ENCODE results near the gene DEPP1. TPM values are rescaled to one million over a fixed set of nuclear protein-coding genes. Genes with fewer than 3 reads are reported as not detected.

Gene DEPP1
- total RNA-seq, 1 experiment from 2014 or later = 1.6 TPM

GRCh38 chr10:45003432-45004000 lies 24.9 kb upstream of the DEPP1 start:
- DNase-seq (ENCODE audit: low spot score) (no peak), ATAC-seq (no peak)
- H3K27ac Mint-ChIP-seq = no peak overlapping the region
- H3K36me3 Mint-ChIP-seq = peaks cover 32% of the 10 kb centered on the region
- H3K4me3 Mint-ChIP-seq = no peak overlapping the region
- H3K27me3 Mint-ChIP-seq (ENCODE audit: low read depth) = peaks cover 14% of the 10 kb centered on the region
- H3K9me3 Mint-ChIP-seq = peaks cover 9% of the 10 kb centered on the region
- peaks cover 31% of the 10 kb centered on the region for H3K4me1 Mint-ChIP-seq
- POLR2A ChIA-PET = no interaction called here
- CTCF ChIA-PET = interaction anchor here (0.6 to 1.0 kb wide), 3 partner anchors 18 to 71 kb away, joined by 3 to 6 read pairs (median 5); no protein-coding TSS in a partner anchor
- TF ChIP-seq, protein P1, sequence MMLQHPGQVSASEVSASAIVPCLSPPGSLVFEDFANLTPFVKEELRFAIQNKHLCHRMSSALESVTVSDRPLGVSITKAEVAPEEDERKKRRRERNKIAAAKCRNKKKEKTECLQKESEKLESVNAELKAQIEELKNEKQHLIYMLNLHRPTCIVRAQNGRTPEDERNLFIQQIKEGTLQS (CRISPR knock-in tag; conservative IDR thresholded peaks at IDR 0.05) = no peak
- TF ChIP-seq SP1 (CRISPR knock-in tag; conservative IDR thresholded peaks at IDR 0.05) (no peak), TEAD1 (CRISPR knock-in tag; IDR thresholded peaks at IDR 0.05) (no peak), TP53 (CRISPR knock-in tag; IDR thresholded peaks at IDR 0.05) (no peak), ZNF138 (CRISPR knock-in tag; conservative IDR thresholded peaks at IDR 0.05) (no peak), HMGA2 (CRISPR knock-in tag; IDR thresholded peaks at IDR 0.05) (no peak), RORB (CRISPR knock-in tag; IDR thresholded peaks at IDR 0.05) (no peak)

GRCh38 chr10:45001381-45002148 lies 23.0 kb upstream of the DEPP1 start:
- Mint-ChIP-seq H3K4me3 (peak overlapping the region; percentile 79), H3K27me3 (ENCODE audit: low read depth) (peaks cover 14% of the 10 kb centered on the region), H3K9me3 (peaks cover 9% of the 10 kb centered on the region), H3K27ac (no peak overlapping the region), H3K36me3 (peaks cover 32% of the 10 kb centered on the region), H3K4me1 (peaks cover 38% of the 10 kb centered on the region)
- CTCF ChIA-PET = interaction anchor here (1.0 to 2.1 kb wide), 4 partner anchors 26 to 76 kb away, joined by 4 to 10 read pairs (median 4); no protein-coding TSS in a partner anchor
- ATAC-seq = peak; percentile 60
- TF ChIP-seq, protein P1 (CRISPR knock-in tag; conservative IDR thresholded peaks at IDR 0.05) = no peak
- no peak for TF ChIP-seq EMX1 (CRISPR knock-in tag; IDR thresholded peaks at IDR 0.05)
- POLR2A ChIA-PET = no interaction called here
- no peak for DNase-seq (ENCODE audit: low spot score)

GRCh38 chr10:45000752-45001380 lies 22.3 kb upstream of the DEPP1 start, which contains the start of gene ZNF22:
ZNF22 (plus strand) TSS chr10:45000923; CDS start chr10:45003369, 2,446 bp downstream.
- CTCF ChIA-PET = interaction anchor here (1.0 to 2.1 kb wide), 5 partner anchors 10 to 76 kb away, joined by 4 to 11 read pairs (median 5); no protein-coding TSS in a partner anchor
- Mint-ChIP-seq H3K27ac (peak within 1 kb of the TSS; percentile 70), H3K4me1 (peaks cover 38% of the 10 kb centered on the region), H3K27me3 (ENCODE audit: low read depth) (peaks cover 14% of the 10 kb centered on the region), H3K9me3 (peaks cover 9% of the 10 kb centered on the region), H3K4me3 (peak within 1 kb of the TSS; percentile 79), H3K36me3 (peaks cover 32% of the 10 kb centered on the region)
- DNase-seq (ENCODE audit: low spot score) = peak; percentile 70
- POLR2A ChIA-PET = no interaction called here
- peak; percentile 86 for ATAC-seq
- TF ChIP-seq TP53 (CRISPR knock-in tag; IDR thresholded peaks at IDR 0.05) (peak; percentile 92), PREB (CRISPR knock-in tag; IDR thresholded peaks at IDR 0.05; ENCODE audit: borderline replicate concordance) (no peak), ZNF425 (CRISPR knock-in tag; conservative IDR thresholded peaks at IDR 0.05) (no peak), HMGA2 (CRISPR knock-in tag; IDR thresholded peaks at IDR 0.05) (no peak), SMAD4 (CRISPR knock-in tag; IDR thresholded peaks at IDR 0.05) (peak; percentile 20; the same call in 1 of the 2 replicates), FOXJ3 (CRISPR knock-in tag; IDR thresholded peaks at IDR 0.05; ENCODE audit: borderline replicate concordance) (no peak), ZNF263 (CRISPR knock-in tag; IDR thresholded peaks at IDR 0.05; ENCODE audit: low read depth) (peak; percentile 58; the same call in 1 of the 2 replicates), ETV6 (CRISPR knock-in tag; IDR thresholded peaks at IDR 0.05) (peak; percentile 25; the same call in 1 of the 2 replicates), RELA (CRISPR knock-in tag; IDR thresholded peaks at IDR 0.05; ENCODE audit: borderline replicate concordance) (0 out of 2 replicates have a peak, but pooled peaks have one; percentile 59)
- TF ChIP-seq, protein P2, sequence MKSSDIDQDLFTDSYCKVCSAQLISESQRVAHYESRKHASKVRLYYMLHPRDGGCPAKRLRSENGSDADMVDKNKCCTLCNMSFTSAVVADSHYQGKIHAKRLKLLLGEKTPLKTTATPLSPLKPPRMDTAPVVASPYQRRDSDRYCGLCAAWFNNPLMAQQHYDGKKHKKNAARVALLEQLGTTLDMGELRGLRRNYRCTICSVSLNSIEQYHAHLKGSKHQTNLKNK (CRISPR knock-in tag; IDR thresholded peaks at IDR 0.05) = no peak
- TF ChIP-seq, protein P1 (CRISPR knock-in tag; conservative IDR thresholded peaks at IDR 0.05) = no peak
- TF ChIP-seq, protein P3, sequence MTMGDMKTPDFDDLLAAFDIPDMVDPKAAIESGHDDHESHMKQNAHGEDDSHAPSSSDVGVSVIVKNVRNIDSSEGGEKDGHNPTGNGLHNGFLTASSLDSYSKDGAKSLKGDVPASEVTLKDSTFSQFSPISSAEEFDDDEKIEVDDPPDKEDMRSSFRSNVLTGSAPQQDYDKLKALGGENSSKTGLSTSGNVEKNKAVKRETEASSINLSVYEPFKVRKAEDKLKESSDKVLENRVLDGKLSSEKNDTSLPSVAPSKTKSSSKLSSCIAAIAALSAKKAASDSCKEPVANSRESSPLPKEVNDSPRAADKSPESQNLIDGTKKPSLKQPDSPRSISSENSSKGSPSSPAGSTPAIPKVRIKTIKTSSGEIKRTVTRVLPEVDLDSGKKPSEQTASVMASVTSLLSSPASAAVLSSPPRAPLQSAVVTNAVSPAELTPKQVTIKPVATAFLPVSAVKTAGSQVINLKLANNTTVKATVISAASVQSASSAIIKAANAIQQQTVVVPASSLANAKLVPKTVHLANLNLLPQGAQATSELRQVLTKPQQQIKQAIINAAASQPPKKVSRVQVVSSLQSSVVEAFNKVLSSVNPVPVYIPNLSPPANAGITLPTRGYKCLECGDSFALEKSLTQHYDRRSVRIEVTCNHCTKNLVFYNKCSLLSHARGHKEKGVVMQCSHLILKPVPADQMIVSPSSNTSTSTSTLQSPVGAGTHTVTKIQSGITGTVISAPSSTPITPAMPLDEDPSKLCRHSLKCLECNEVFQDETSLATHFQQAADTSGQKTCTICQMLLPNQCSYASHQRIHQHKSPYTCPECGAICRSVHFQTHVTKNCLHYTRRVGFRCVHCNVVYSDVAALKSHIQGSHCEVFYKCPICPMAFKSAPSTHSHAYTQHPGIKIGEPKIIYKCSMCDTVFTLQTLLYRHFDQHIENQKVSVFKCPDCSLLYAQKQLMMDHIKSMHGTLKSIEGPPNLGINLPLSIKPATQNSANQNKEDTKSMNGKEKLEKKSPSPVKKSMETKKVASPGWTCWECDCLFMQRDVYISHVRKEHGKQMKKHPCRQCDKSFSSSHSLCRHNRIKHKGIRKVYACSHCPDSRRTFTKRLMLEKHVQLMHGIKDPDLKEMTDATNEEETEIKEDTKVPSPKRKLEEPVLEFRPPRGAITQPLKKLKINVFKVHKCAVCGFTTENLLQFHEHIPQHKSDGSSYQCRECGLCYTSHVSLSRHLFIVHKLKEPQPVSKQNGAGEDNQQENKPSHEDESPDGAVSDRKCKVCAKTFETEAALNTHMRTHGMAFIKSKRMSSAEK (CRISPR knock-in tag; IDR thresholded peaks at IDR 0.05; ENCODE audit: borderline replicate concordance) = no peak
- TF ChIP-seq, protein P4, sequence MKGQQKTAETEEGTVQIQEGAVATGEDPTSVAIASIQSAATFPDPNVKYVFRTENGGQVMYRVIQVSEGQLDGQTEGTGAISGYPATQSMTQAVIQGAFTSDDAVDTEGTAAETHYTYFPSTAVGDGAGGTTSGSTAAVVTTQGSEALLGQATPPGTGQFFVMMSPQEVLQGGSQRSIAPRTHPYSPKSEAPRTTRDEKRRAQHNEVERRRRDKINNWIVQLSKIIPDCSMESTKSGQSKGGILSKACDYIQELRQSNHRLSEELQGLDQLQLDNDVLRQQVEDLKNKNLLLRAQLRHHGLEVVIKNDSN (CRISPR knock-in tag; IDR thresholded peaks at IDR 0.05) = peak; percentile 59; the same call in 1 of the 2 replicates
